ENCODE measurements around the gene PFDN2. TPM values are rescaled to one million over a fixed set of nuclear protein-coding genes. Genes with fewer than 3 reads are reported as not detected.

The PFDN2 gene
- total and polyA plus RNA-seq, 2 donors (not counting 3 experiments of a cell fraction or from before 2014, with no cell fraction given): 104 to 157 TPM

- no peaks in the 10 kb centered on the region for H3K27me3 ChIP-seq (ENCODE audit: control insufficient read depth in 2 of 2, insufficient read depth in 2 of 2, low read length in 2 of 2)
- H3K36me3 ChIP-seq (ENCODE audit: control insufficient read depth in 2 of 2, extremely low read depth in 1 of 2, insufficient read depth in 2 of 2, low read length in 2 of 2): no peaks in the 10 kb centered on the region
- dilution Hi-C loops (cut with MboI; ENCODE audit: extremely low pct_ligation_motif_present, low sequenced_read_pairs) (no loop called here), intact Hi-C loops (cut with micrococcal nuclease) (no loop called here)
- TF ChIP-seq POLR2A (IDR thresholded peaks at IDR 0.05; ENCODE audit: low read depth, low read length) (no peak), FOS (IDR thresholded peaks at IDR 0.05; ENCODE audit: borderline replicate concordance, insufficient read depth, low read length) (no peak), MYC (IDR thresholded peaks at IDR 0.05; ENCODE audit: low read depth, low read length) (no peak), POLR2AphosphoS5 (IDR thresholded peaks at IDR 0.05; ENCODE audit: insufficient read depth, low read depth, low read length) (no peak), JUN (IDR thresholded peaks at IDR 0.05; ENCODE audit: borderline replicate concordance, insufficient read depth, insufficient read length, low read depth) (no peak), MAX (IDR thresholded peaks at IDR 0.05; ENCODE audit: insufficient read depth, insufficient read length) (no peak), EZH2 (IDR thresholded peaks at IDR 0.05; ENCODE audit: borderline replicate concordance, low read depth, low read length, severe bottlenecking) (no peak), GATA2 (IDR thresholded peaks at IDR 0.05; ENCODE audit: insufficient read depth, insufficient read length, low read depth, low read length) (no peak)
- TF ChIP-seq, protein P1, sequence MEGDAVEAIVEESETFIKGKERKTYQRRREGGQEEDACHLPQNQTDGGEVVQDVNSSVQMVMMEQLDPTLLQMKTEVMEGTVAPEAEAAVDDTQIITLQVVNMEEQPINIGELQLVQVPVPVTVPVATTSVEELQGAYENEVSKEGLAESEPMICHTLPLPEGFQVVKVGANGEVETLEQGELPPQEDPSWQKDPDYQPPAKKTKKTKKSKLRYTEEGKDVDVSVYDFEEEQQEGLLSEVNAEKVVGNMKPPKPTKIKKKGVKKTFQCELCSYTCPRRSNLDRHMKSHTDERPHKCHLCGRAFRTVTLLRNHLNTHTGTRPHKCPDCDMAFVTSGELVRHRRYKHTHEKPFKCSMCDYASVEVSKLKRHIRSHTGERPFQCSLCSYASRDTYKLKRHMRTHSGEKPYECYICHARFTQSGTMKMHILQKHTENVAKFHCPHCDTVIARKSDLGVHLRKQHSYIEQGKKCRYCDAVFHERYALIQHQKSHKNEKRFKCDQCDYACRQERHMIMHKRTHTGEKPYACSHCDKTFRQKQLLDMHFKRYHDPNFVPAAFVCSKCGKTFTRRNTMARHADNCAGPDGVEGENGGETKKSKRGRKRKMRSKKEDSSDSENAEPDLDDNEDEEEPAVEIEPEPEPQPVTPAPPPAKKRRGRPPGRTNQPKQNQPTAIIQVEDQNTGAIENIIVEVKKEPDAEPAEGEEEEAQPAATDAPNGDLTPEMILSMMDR (IDR thresholded peaks at IDR 0.05; ENCODE audit: extremely low read depth in 1 of 2, insufficient read depth in 1 of 2, low read depth in 1 of 2, low read length in 2 of 2): no peak
- H3K79me2 ChIP-seq (ENCODE audit: control insufficient read depth, insufficient read depth, low read length): peaks cover 85% of the 10 kb centered on the region
- DNase-seq (ENCODE audit: low read depth, low spot score) (no peak), FAIRE-seq (no peak)
- no peak overlapping the region for H3K4me3 ChIP-seq (replicated peaks in 1 of 3; ENCODE audit: insufficient read depth in 1 of 3, low read depth in 1 of 3, low read length in 3 of 3)
- H3K9me3 ChIP-seq (replicated peaks; ENCODE audit: control insufficient read depth, insufficient read depth, low read length): no peaks in the 10 kb centered on the region
- no peaks in the 10 kb centered on the region for H4K20me1 ChIP-seq (replicated peaks; ENCODE audit: control insufficient read depth, extremely low read depth, insufficient read depth, low read length)
- H3K4me2 ChIP-seq (ENCODE audit: insufficient read depth, low read length): peak overlapping the region; percentile 33
- no peaks in the 10 kb centered on the region for H3K9me1 ChIP-seq (replicated peaks; ENCODE audit: control insufficient read depth, extremely low read depth, insufficient read depth, low read length)
- ChIA-PET CTCF (interaction anchor here (1.0 to 1.3 kb wide), 2 partner anchors 13 kb away, joined by 3 to 4 read pairs; no protein-coding TSS in a partner anchor), POLR2A (no interaction called here)
- BruUV-seq (replicated peaks): no TSS peak
- H3K4me1 ChIP-seq (ENCODE audit: control insufficient read depth, extremely low read depth, insufficient read depth, low read length): peaks cover 48% of the 10 kb centered on the region
- H3K27ac ChIP-seq (ENCODE audit: insufficient read depth, low read depth, low read length): peak overlapping the region; percentile 65
- H3K9ac ChIP-seq (replicated peaks; ENCODE audit: extremely low read depth, insufficient read depth, low read length): no peak overlapping the region
- no peak overlapping the region for H2AFZ ChIP-seq (ENCODE audit: low read depth, low read length)
These were observed 3.3 kb downstream of the PFDN2 start for GRCh38 chr1:161114556-161114955.
